ENCODE results near the gene LRRC31. TPM values are rescaled to one million over a fixed set of nuclear protein-coding genes. Genes with fewer than 3 reads are reported as not detected.

LRRC31 gene
- total and polyA plus RNA-seq, 2 of the 13 experiments (the other 11 are each of a cell fraction or from before 2014, with no cell fraction given), result not detected

DNA sequence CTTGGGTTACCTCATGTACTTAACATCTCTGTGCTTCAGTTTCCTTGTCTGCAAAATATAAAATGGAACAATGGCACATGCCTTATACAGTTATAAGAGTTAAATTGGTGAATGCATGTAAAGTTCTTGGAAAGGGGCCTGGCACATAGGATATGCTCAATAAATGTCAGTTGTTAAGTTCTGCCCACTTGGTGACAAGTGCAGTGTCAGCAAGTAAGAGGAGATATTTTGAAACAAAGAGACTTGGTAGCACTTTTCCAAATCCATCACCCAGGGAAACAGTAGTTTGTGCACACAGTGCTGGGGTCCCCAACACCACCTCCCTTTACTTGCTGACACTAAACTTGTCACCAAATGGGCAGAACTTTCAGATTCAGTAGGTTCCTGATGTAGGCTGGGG, 19.1 kb downstream of the LRRC31 start:
- Histone ChIP-seq H3K4me1 (ENCODE audit: insufficient read depth, low read length) (no peaks in the 10 kb centered on the region), H3K27ac (ENCODE audit: extremely low read length, insufficient read depth, low read length) (no peak overlapping the region), H3K4me2 (ENCODE audit: low read depth, low read length) (no peak overlapping the region), H3K9ac (ENCODE audit: insufficient read depth, low read depth, low read length) (no peak overlapping the region), H4K20me1 (ENCODE audit: insufficient read depth, low read length) (no peaks in the 10 kb centered on the region), H3K4me3 (replicated peaks in 1 of 3; ENCODE audit: insufficient read depth in 1 of 3, low read depth in 2 of 3, low read length in 3 of 3) (no peak overlapping the region), H2AFZ (ENCODE audit: low read length) (no peak overlapping the region), H3K27me3 (ENCODE audit: control insufficient read depth in 1 of 2, insufficient read depth in 2 of 2, low read length in 2 of 2) (no peaks in the 10 kb centered on the region), H3K36me3 (replicated peaks in 1 of 2; ENCODE audit: control insufficient read depth in 1 of 2, insufficient read depth in 2 of 2, low read length in 2 of 2) (no peaks in the 10 kb centered on the region), H3K79me2 (ENCODE audit: insufficient read depth, low read length) (no peaks in the 10 kb centered on the region), H3K9me3 (ENCODE audit: low read length) (no peaks in the 10 kb centered on the region)
- TF ChIP-seq, protein P1, sequence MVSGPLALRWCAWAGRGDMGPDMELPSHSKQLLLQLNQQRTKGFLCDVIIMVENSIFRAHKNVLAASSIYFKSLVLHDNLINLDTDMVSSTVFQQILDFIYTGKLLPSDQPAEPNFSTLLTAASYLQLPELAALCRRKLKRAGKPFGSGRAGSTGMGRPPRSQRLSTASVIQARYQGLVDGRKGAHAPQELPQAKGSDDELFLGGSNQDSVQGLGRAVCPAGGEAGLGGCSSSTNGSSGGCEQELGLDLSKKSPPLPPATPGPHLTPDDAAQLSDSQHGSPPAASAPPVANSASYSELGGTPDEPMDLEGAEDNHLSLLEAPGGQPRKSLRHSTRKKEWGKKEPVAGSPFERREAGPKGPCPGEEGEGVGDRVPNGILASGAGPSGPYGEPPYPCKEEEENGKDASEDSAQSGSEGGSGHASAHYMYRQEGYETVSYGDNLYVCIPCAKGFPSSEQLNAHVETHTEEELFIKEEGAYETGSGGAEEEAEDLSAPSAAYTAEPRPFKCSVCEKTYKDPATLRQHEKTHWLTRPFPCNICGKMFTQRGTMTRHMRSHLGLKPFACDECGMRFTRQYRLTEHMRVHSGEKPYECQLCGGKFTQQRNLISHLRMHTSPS (CRISPR knock-in tag; IDR thresholded peaks at IDR 0.05; ENCODE audit: low read depth), result no peak
- no peak for TF ChIP-seq KDM1A (CRISPR knock-in tag; IDR thresholded peaks at IDR 0.05)
- TF ChIP-seq MAFK (conservative IDR thresholded peaks at IDR 0.05 in 1 of 2, IDR thresholded peaks at IDR 0.05 in 1 of 2; ENCODE audit: low read length in 2 of 2), result peak; percentile 40 to 65; a peak in 2 of 4 replicates
- TF ChIP-seq FOXJ3 (CRISPR knock-in tag; IDR thresholded peaks at IDR 0.05; ENCODE audit: borderline replicate concordance), result no peak
- TF ChIP-seq EEA1 (CRISPR knock-in tag; IDR thresholded peaks at IDR 0.05; ENCODE audit: borderline replicate concordance), result no peak
- no peak for TF ChIP-seq ZNF33A (CRISPR knock-in tag; IDR thresholded peaks at IDR 0.05; ENCODE audit: borderline replicate concordance)
- TF ChIP-seq PHF8 (CRISPR knock-in tag; IDR thresholded peaks at IDR 0.05), result no peak
- no peak for TF ChIP-seq SP140L (CRISPR knock-in tag; IDR thresholded peaks at IDR 0.05; ENCODE audit: borderline replicate concordance)
- TF ChIP-seq ZNF296 (CRISPR knock-in tag; conservative IDR thresholded peaks at IDR 0.05), result no peak
- TF ChIP-seq RARG (CRISPR knock-in tag; IDR thresholded peaks at IDR 0.05; ENCODE audit: low read depth), result no peak
- TF ChIP-seq ZNF232 (CRISPR knock-in tag; IDR thresholded peaks at IDR 0.05; ENCODE audit: borderline replicate concordance), result no peak
- TF ChIP-seq ATAD3A (CRISPR knock-in tag; IDR thresholded peaks at IDR 0.05), result no peak
- peak; percentile 52 for TF ChIP-seq MAFF (IDR thresholded peaks at IDR 0.05; ENCODE audit: low read depth, low read length)
- no peak for TF ChIP-seq ZNF790 (CRISPR knock-in tag; IDR thresholded peaks at IDR 0.05; ENCODE audit: borderline replicate concordance)
- no peak for DNase-seq (ENCODE audit: low spot score)
- no peak for FAIRE-seq
- intact Hi-C loops (cut with micrococcal nuclease; ENCODE audit: unreplicated experiment) (no loop called here), in situ Hi-C loops (cut with HindIII; ENCODE audit: extremely low pct_ligation_motif_present, low pct_unique_long_range_greater_than_20kb) (no loop called here)
- BruUV-seq (replicated peaks), result no TSS peak
- POLR2A ChIA-PET, result no interaction called here
- CTCF ChIA-PET (ENCODE audit: low intra/inter-chr PET ratio, low total read pairs), result no interaction called here
- no peak for ATAC-seq
